HEK293 (cell line): ENCODE results near the gene SLC6A17.

ENCODE experiments used
- CTCF ChIP-seq: fragments of 450-650 bp; formaldehyde crosslinking; IDR thresholded peaks from 2 replicates; pipeline ENCODE4 v1.5.1; 2016; ENCODE audit warnings: missing biosample characterization, missing genetic modification characterization
- PRDM1 ChIP-seq: fragments of 450-650 bp; formaldehyde crosslinking; IDR thresholded peaks from 2 replicates; pipeline ENCODE4; 2016; ENCODE audit warnings: missing biosample characterization, missing genetic modification characterization
- REST ChIP-seq: fragments of 450-650 bp; formaldehyde crosslinking; IDR thresholded peaks from 2 replicates; pipeline ENCODE4 v1.5.1; 2016; ENCODE audit warnings: missing biosample characterization, missing genetic modification characterization
- ZBTB1 ChIP-seq: fragments of 450-650 bp; formaldehyde crosslinking; IDR thresholded peaks from 2 replicates; pipeline ENCODE4 v1.5.1; 2016; ENCODE audit warnings: missing biosample characterization, missing genetic modification characterization
- ZNF280D ChIP-seq: fragments of 450-650 bp; formaldehyde crosslinking; IDR thresholded peaks from 2 replicates; pipeline ENCODE4 v1.5.1; 2016; ENCODE audit warnings: missing biosample characterization, missing genetic modification characterization
- ZNF530 ChIP-seq: fragments of 450-650 bp; formaldehyde crosslinking; IDR thresholded peaks from 2 replicates; pipeline ENCODE4 v1.5.1; 2016; ENCODE audit warnings: low read depth, missing biosample characterization, missing genetic modification characterization
- ZNF610 ChIP-seq: fragments of 450-650 bp; formaldehyde crosslinking; IDR thresholded peaks from 2 replicates; pipeline ENCODE4 v1.5.1; 2016; ENCODE audit warnings: missing biosample characterization, missing genetic modification characterization, borderline replicate concordance
- ZNF777 ChIP-seq: fragments of 450-650 bp; formaldehyde crosslinking; IDR thresholded peaks from 2 replicates; pipeline ENCODE4 v1.5.1; 2017; ENCODE audit warnings: missing biosample characterization, missing genetic modification characterization, borderline replicate concordance
- ZSCAN16 ChIP-seq: fragments of 450-650 bp; formaldehyde crosslinking; IDR thresholded peaks from 2 replicates; pipeline ENCODE4 v1.5.1; 2016; ENCODE audit warnings: missing biosample characterization, missing genetic modification characterization

- TF ChIP-seq CTCF = no peak
- TF ChIP-seq ZNF610 = no peak
- no peak for TF ChIP-seq ZNF530 (tag by site-specific recombination)
- no peak for TF ChIP-seq ZSCAN16
- TF ChIP-seq ZNF777 (tag by site-specific recombination) = no peak
- TF ChIP-seq PRDM1 = no peak
- no peak for TF ChIP-seq ZNF280D (tag by site-specific recombination)
- no peak for TF ChIP-seq ZBTB1 (tag by site-specific recombination)
- no peak for TF ChIP-seq REST (tag by site-specific recombination)
These were observed 95.8 kb downstream of the SLC6A17 start for GRCh38 chr1:110245876-110246620.
